ENCODE data around the gene ADARB1.

ADARB1 gene

GRCh38 chr21:45170987-45171386, 96.6 kb downstream of the ADARB1 start:
- no peak for DNase-seq (ENCODE audit: low spot score)
- TF ChIP-seq CTCF (IDR thresholded peaks at IDR 0.05; ENCODE audit: extremely low read depth, missing control alignments), result no peak

- no peak for DNase-seq (ENCODE audit: low spot score)
- no peak for TF ChIP-seq CTCF (IDR thresholded peaks at IDR 0.05; ENCODE audit: extremely low read depth, missing control alignments)
Observed at GRCh38 chr21:45172420-45172819, 98.0 kb downstream of the ADARB1 start.

GRCh38 chr21:45175326-45176095, 101.1 kb downstream of the ADARB1 start:
- no peak for TF ChIP-seq CTCF (IDR thresholded peaks at IDR 0.05; ENCODE audit: extremely low read depth, missing control alignments)

GRCh38 chr21:45176141-45176540, 101.8 kb downstream of the ADARB1 start:
- TF ChIP-seq CTCF (IDR thresholded peaks at IDR 0.05; ENCODE audit: extremely low read depth, missing control alignments), result no peak
- no peak for DNase-seq (ENCODE audit: low spot score)

More at GRCh38 chr21:45175326-45176095, 101.1 kb downstream of the ADARB1 start:
- no peak for DNase-seq (ENCODE audit: low spot score)

- TF ChIP-seq CTCF (IDR thresholded peaks at IDR 0.05; ENCODE audit: extremely low read depth, missing control alignments), result no peak
- DNase-seq (ENCODE audit: low spot score), result no peak
Observed at GRCh38 chr21:45177039-45177438, 102.7 kb downstream of the ADARB1 start.

- no peak for TF ChIP-seq CTCF (IDR thresholded peaks at IDR 0.05; ENCODE audit: extremely low read depth, missing control alignments)
- no peak for DNase-seq (ENCODE audit: low spot score)
Observed at GRCh38 chr21:45178070-45178608, 103.8 kb downstream of the ADARB1 start.

- no peak for DNase-seq (ENCODE audit: low spot score)
- no peak for TF ChIP-seq CTCF (IDR thresholded peaks at IDR 0.05; ENCODE audit: extremely low read depth, missing control alignments)
Observed at GRCh38 chr21:45178971-45179370, 104.6 kb downstream of the ADARB1 start.

All from GM20000 (cell line).